DND-41 (cell line): ENCODE results near the gene GAS7.

Experiments used
- CTCF ChIP-seq: IDR thresholded peaks from 2 replicates; pipeline ENCODE4 v1.5.1; 2012; ENCODE audit warnings: borderline replicate concordance, low read length, moderate library complexity, mild to moderate bottlenecking; ENCODE audit not compliant: poor library complexity, severe bottlenecking; ENCODE audit errors: extremely low read depth
- EZH2 ChIP-seq: IDR thresholded peaks from 3 replicates; pipeline ENCODE4 v1.6.1; 2012; ENCODE audit warnings: borderline replicate concordance, low read depth, mild to moderate bottlenecking, moderate library complexity, low read length, inconsistent platforms; ENCODE audit not compliant: severe bottlenecking

- no peak for TF ChIP-seq CTCF
- TF ChIP-seq EZH2 = no peak
Measured at GRCh38 chr17:9862949-9863348, 335.5 kb downstream of the GAS7 start.
